Esophagus muscularis mucosa (tissue), 4 donors: ENCODE data around the gene LRRC42. TPM values are rescaled to one million over a fixed set of nuclear protein-coding genes. Genes with fewer than 3 reads are reported as not detected.

Experiments
- DNase-seq: peaks from one replicate; pipeline ENCODE4 v3.0.0-alpha.2; 2017; ENCODE audit errors: extremely low spot score
- H3K27ac ChIP-seq, 4 donors: fragments of 200-600 bp; sonication (generic); replicated peaks in 1 of 4; 1 replicate in 3 of 4; 2 replicates in 1 of 4; pipeline ENCODE4 v1.5.1; 2016 to 2019; ENCODE audit warnings: mild to moderate bottlenecking in 1 of 4
- H3K27me3 ChIP-seq, 4 donors: fragments of 200-600 bp; sonication (generic); one replicate each; pipeline versions ENCODE4 v1.5.1 to v1.6.0; 2016 to 2019
- H3K36me3 ChIP-seq, 4 donors: fragments of 200-600 bp; sonication (generic); one replicate each; pipeline ENCODE4 v1.5.1; 2016 to 2019
- H3K4me1 ChIP-seq, 4 donors: fragments of 200-600 bp; sonication (generic); one replicate each; pipeline ENCODE4 v1.5.1; 2016 to 2019
- H3K4me3 ChIP-seq, 4 donors: fragments of 200-600 bp; sonication (generic); 1 replicate in 2 of 4; 2 replicates in 2 of 4; pipeline ENCODE4 v1.5.1; 2016 to 2019; ENCODE audit warnings: mild to moderate bottlenecking in 4 of 4, moderate library complexity in 1 of 4
- H3K9me3 ChIP-seq, 4 donors: fragments of 200-600 bp; sonication (generic); 1 replicate in 3 of 4; 2 replicates in 1 of 4; pipeline ENCODE4 v1.5.1; 2016 to 2019
- CTCF ChIP-seq, 3 experiments: fragments of 200-600 bp in 2 of 3; fragments of 450-650 bp in 1 of 3; sonication (generic) in 2 of 3; IDR thresholded peaks; one replicate each; pipeline ENCODE4 v1.5.1; 2017 to 2019; ENCODE audit warnings: antibody characterized with exemption in 3 of 3, mild to moderate bottlenecking in 2 of 3, moderate library complexity in 1 of 3
- EP300 ChIP-seq: sonication (generic); formaldehyde crosslinking; IDR thresholded peaks from one replicate; pipeline ENCODE4 v1.6.1; 2017; ENCODE audit warnings: antibody characterized with exemption
- POLR2A ChIP-seq: fragments of 450-650 bp; IDR thresholded peaks from one replicate; pipeline ENCODE4 v1.6.1; 2017; ENCODE audit warnings: antibody characterized with exemption, moderate library complexity, mild to moderate bottlenecking, low read depth
- POLR2AphosphoS5 ChIP-seq, 2 donors: sonication (generic); formaldehyde crosslinking; IDR thresholded peaks; one replicate each; pipeline ENCODE4 v1.6.1; 2017; ENCODE audit warnings: antibody characterized with exemption in 2 of 2
- WGBS: methylation state at CpG from one replicate; pipeline ENCODE4 v1.1.5; 2018; 5-methylcytosine and 5-hydroxymethylcytosine counted together
- intact Hi-C: fragments of 100-400 bp; cut with DNase I; formaldehyde crosslinking; loops from one replicate; pipeline ENCODE4 v1.15.1; 2023
- total RNA-seq, 4 donors: library from RNA; depleted of rRNA; stranded (reverse); fragments of >200 nt; gene quantifications; one replicate each; pipeline versions ENCODE4 v1.1.0 to v1.2.1, GENCODE V29; 2016

Gene LRRC42
- total RNA-seq, 4 donors from 2014 or later = 22.8 to 35.6 (median 28.9) TPM

GRCh38 chr1:53956308-53957168 lies 10.4 kb downstream of the LRRC42 start:
- peaks cover 29 to 66% (median 51%) of the 10 kb centered on the region in 4 donors for H3K36me3 ChIP-seq
- DNase-seq = no peak
- H3K9me3 ChIP-seq = no peaks in the 10 kb centered on the region
- no peak for TF ChIP-seq POLR2AphosphoS5 (IDR thresholded peaks at IDR 0.05)
- no peak for TF ChIP-seq CTCF (IDR thresholded peaks at IDR 0.05)
- TF ChIP-seq POLR2A = no peak
- no peak for TF ChIP-seq EP300
- whole genome bisulfite sequencing = 79% methylated on average over 3 of the region's 3 CpGs
- no peaks in the 10 kb centered on the region for H3K27me3 ChIP-seq
- H3K27ac ChIP-seq = peak overlapping the region; percentile 32 to 69 (median 48)
- no peak overlapping the region for H3K4me3 ChIP-seq
- intact Hi-C loops = no loop called here
- H3K4me1 ChIP-seq = peaks cover 10 to 34% (median 31%) of the 10 kb centered on the region in 4 donors

- intact Hi-C loops = no loop called here
- WGBS = 43% methylated on average over 3 of the region's 3 CpGs
- no peak for TF ChIP-seq POLR2A
- TF ChIP-seq CTCF (IDR thresholded peaks at IDR 0.05) = no peak
- peak in 1 of 2 donors; percentile 6 for TF ChIP-seq POLR2AphosphoS5 (IDR thresholded peaks at IDR 0.05)
- no peak for TF ChIP-seq EP300
- Histone ChIP-seq H3K4me1 (peaks cover 10 to 34% (median 31%) of the 10 kb centered on the region in 4 donors), H3K9me3 (no peaks in the 10 kb centered on the region), H3K4me3 (no peak overlapping the region), H3K36me3 (peaks cover 32 to 66% (median 50%) of the 10 kb centered on the region in 4 donors), H3K27me3 (no peaks in the 10 kb centered on the region), H3K27ac (peak overlapping the region; percentile 32 to 69 (median 48))
- DNase-seq = no peak
These were observed 11.2 kb downstream of the LRRC42 start for GRCh38 chr1:53957194-53957818.

GRCh38 chr1:53959664-53960250 lies 13.6 kb downstream of the LRRC42 start:
- H3K27ac ChIP-seq = no peak overlapping the region
- DNase-seq = no peak
- TF ChIP-seq EP300 (no peak), CTCF (IDR thresholded peaks at IDR 0.05) (peak; percentile 40 to 53 (median 51)), POLR2A (no peak)
- H3K4me3 ChIP-seq = no peak overlapping the region
- H3K27me3 ChIP-seq = no peaks in the 10 kb centered on the region
- H3K36me3 ChIP-seq = peaks cover 42 to 68% (median 58%) of the 10 kb centered on the region in 4 donors
- intact Hi-C loops = no loop called here
- no peaks in the 10 kb centered on the region for H3K9me3 ChIP-seq
- peaks cover 10 to 19% (median 15%) of the 10 kb centered on the region in 4 donors for H3K4me1 ChIP-seq

- Histone ChIP-seq H3K36me3 (peaks cover 51 to 82% (median 73%) of the 10 kb centered on the region in 4 donors), H3K27ac (no peak overlapping the region), H3K4me3 (no peak overlapping the region), H3K4me1 (peaks cover under 1 to 4% (median 3%) of the 10 kb centered on the region in 4 donors), H3K27me3 (no peaks in the 10 kb centered on the region), H3K9me3 (no peaks in the 10 kb centered on the region)
- no peak for TF ChIP-seq CTCF (IDR thresholded peaks at IDR 0.05)
- TF ChIP-seq POLR2AphosphoS5 (IDR thresholded peaks at IDR 0.05) = no peak
- TF ChIP-seq POLR2A = no peak
- no peak for TF ChIP-seq EP300
- intact Hi-C loops = no loop called here
- WGBS = 93% methylated on average over 4 of the region's 4 CpGs
- DNase-seq = no peak
These were observed 16.2 kb downstream of the LRRC42 start for GRCh38 chr1:53962395-53962794.
